NCI-H2196 treated with DMSO at 0.1 percent for 48 hours (cell line): Measurements from ENCODE around the gene ANKRD11.
A peak's percentile ranks its signal among the peaks of the same experiment; 100 is the strongest.
"Not testable (repeated sequence)": the region's sequence is repeated elsewhere in the genome, so short reads cannot be mapped to it uniquely, and the experiment has no call there.

Source experiments
- DNase-seq: peaks from one replicate; lab custom pipeline; 2025; ENCODE audit not compliant: unreplicated experiment; lab: John Stamatoyannopoulos, UW

The ANKRD11 gene

DNA sequence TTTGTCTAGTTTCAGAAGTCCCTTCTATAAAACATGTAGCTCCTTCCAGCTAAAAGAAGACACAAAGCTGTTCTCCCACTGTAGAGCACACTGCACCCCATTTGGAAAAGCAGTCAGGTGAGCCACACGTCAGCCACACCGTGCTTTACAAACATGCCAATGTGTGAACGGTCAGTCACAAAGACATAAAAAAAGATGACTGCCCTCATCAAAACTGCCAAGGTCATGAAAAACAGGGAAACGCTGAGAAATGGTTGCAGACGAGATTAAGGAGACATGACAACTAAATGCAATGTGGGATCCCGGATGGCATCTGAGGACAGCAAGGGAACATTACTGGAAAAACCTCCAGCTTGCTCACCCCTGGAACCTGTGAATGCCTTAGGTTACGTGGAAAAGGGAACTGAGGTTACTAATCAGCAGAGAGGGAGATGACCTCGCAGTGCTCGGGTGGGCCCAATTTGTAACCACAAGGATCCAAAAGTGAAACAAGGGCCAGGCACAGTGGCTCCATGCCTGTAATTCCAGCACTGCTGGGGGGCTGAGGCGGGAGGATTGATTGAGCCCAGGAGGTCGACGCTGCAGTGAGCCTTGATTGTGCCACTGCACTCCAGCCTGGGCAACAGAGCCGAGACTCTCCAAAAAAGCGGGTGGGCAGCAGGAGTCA, 8.1 kb downstream of the ANKRD11 start:
- DNase-seq: no peak

GRCh38 chr16:89481356-89481955, 8.9 kb downstream of the ANKRD11 start:
- no peak for DNase-seq

DNA sequence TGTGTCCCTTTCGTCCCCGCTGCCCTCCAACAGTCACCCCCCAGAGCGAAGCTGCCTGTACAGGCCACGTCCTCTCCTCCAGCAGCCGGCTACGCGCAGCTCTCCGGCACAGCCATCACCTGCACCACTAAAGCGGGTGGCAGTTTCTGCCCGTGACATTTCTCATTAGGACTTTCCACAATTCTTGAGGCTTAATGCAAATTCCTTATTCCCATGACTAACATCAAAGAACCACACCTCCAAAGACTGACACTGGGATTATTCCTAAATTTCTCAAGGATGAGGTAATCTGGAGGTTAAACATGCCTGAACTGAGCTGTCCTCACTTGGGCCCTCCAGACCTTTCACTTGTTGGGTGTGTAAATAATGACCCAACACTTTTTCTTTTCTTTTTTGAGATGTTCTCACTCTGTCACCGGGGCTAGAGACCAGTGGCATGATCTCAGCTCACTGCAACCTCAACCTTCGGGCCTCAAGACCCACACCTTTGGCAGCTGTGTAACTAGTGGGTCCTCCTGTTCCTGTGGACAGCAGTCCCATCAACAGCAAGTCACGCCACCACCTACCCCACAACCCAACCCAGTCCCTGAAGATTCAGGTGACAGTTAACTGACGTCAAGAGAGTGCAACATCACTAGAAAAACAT, 11.7 kb downstream of the ANKRD11 start:
- DNase-seq: no peak

DNA sequence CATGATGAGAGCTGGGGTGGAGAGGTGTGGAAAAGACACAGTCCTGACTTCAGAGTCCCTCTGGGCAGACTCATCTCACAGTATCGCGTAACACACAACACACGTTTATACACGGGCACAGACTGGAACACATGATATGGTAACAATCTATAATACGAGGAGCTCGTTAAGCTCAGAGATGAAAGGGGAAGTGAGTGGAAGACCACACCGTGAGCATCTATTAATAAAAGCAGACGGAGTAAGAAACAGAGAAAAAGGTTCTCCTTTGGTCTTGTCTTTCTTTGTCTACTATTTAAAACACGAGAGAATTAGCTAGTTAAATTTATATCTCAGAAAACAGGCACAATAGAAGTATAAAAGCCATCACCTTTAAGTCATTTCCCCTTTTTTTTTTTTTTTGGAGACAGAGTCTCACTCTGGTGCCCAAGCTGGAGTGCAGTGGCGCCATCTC, 13.5 kb downstream of the ANKRD11 start:
- no peak for DNase-seq

GRCh38 chr16:89476379-89476778, 14.0 kb downstream of the ANKRD11 start:
- DNase-seq: peak; percentile 8

- DNase-seq: no peak
These were observed 15.2 kb downstream of the ANKRD11 start for GRCh38 chr16:89475144-89475543.

GRCh38 chr16:89473791-89474414, 16.5 kb downstream of the ANKRD11 start:
- no peak for DNase-seq

DNA sequence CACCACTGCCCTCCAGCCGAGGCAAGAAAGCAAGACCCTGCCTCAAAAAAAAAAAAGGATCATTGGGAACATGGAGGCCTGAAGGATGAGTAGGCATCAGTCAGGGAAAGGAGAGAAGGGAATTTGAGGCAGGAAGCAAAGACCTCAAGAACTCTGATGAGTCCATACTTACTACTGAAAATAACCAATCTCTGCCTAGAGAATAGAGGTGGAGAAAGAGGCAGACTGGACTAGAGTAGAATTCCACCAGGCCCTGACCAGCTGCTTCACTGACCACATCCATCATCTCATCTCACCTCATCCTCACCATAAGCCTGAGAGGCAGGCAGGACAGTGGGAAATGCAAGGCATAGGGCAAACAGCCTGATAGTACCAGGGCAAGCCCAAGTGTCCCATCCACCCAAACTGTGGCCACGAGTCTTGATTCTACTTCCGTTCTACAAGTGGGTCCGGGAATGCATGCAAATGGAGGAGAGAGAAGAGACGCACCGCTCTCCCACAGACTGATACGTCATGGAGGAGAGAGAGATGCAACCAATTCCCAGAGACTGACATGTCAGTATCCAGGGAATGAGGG, 17.1 kb downstream of the ANKRD11 start:
- no peak for DNase-seq

- no peak for DNase-seq
These were observed 17.7 kb downstream of the ANKRD11 start for GRCh38 chr16:89472711-89473075.

GRCh38 chr16:89467382-89467781, 23.0 kb downstream of the ANKRD11 start:
- no peak for DNase-seq

DNA sequence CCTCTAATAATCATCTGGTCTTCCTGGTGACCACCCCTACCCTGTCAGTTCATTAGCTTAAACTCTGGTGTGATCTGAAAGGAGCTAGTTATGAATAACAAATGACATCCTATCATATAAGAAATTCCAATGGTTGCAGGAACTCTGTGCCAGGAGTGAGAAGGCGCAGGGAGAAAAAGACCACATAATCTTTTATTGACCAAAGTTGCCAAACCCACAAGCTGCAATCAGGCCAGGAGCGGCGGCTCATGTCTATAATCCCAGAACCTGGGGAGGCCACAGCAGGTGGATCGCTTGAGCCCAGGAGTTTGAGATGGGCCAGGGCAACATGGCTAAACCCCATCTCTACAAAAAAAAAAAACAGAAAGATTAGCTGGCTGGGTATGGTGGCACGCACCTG, 23.4 kb downstream of the ANKRD11 start:
- no peak for DNase-seq

DNA sequence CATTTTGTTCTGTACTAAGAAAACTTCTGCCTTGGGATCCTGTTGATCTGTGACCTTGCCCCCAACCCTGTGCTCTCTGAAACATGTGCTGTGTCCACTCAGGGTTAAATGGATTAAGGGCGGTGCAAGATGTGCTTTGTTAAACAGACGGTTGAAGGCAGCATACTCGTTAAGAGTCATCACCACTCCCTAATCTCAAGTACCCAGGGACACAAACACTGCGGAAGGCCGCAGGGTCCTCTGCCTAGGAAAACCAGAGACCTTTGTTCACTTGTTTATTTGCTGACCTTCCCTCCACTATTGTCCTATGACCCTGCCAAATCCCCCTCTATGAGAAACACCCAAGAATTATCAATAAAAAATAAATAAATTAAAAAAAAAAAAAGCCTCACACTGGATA, 27.0 kb downstream of the ANKRD11 start:
- not testable (repeated sequence) for DNase-seq

DNA sequence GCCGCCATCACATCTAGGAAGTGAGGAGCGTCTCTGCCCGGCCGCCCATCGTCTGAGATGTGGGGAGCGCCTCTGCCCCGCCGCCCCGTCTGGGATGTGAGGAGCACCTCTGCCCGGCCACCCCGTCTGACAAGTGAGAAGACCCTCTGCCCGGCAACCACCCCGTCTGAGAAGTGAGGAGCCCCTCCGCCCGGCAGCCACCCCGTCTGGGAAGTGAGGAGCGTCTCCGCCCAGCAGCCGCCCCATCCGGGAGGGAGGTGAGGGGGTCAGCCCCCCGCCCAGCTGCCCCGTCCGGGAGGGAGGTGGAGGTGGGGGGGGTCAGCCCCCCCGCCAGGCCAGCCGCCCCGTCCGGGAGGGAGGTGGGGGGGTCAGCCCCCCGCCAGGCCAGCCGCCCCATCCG, 27.7 kb downstream of the ANKRD11 start:
- DNase-seq: not testable (repeated sequence)

DNA sequence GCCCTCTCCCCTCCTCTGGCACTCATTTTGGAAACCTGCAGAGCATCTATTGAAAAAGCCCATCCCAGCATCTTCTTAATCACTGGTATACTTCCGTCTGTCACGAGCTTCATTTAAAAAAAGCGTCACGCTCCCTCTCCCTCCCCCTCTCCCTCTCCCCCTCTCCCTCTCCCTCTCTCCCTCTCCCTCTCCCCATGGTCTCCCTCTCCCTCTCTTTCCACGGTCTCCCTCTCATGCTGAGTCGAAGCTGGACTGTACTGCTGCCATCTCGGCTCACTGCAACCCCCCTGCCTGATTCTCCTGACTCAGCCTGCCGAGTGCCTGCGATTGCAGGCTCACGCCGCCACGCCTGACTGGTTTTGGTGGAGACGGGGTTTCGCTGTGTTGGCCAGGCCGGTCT, 28.5 kb downstream of the ANKRD11 start:
- not testable (repeated sequence) for DNase-seq

DNA sequence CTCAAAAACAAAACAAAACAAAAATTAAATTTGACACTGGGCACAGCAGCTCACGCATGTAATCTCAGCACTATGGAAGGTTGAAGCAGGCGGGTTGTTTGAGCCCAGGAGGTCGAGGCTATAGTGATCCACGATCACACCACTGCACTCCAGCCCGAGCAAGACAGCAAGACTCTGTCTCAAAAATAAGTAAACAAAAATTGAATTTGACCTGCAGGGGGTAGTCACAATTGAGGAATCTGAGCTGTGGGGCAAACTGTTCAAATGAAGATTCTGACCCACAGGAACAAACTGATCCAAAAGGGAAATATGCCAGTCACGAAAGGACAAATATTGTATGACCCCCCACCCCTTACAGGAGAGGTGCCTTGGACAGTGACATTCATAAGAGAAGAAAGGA, 29.8 kb downstream of the ANKRD11 start:
- DNase-seq: no peak

- no peak for DNase-seq
These were observed 31.4 kb downstream of the ANKRD11 start for GRCh38 chr16:89458967-89459366.

- DNase-seq: no peak
These were observed 31.8 kb downstream of the ANKRD11 start for GRCh38 chr16:89458551-89458950.

DNA sequence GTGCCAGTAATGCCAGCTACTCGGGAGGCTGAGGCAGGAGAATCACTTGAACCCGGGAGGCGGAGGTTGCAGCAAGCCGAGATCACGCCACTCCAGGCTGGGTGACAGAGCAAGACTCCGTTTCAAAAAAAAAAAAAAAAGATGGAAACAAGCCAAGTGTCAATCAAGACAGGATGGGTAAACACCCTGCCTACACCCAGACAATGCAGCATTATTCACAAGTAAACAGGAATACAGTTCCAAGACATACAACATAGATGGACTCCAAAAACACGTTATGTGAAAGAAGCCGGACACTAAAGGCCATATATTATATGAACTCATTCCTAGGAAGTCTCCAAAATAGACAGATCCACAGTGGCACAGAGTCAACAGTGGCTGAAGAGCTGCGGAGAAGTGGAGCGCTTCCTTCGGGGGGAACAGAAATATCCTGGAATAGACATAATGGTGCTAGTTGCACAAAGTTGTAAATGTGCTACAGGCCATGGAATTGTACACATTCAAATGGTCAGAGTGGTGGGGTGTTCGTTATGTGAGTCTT, 33.9 kb downstream of the ANKRD11 start:
- no peak for DNase-seq

DNA sequence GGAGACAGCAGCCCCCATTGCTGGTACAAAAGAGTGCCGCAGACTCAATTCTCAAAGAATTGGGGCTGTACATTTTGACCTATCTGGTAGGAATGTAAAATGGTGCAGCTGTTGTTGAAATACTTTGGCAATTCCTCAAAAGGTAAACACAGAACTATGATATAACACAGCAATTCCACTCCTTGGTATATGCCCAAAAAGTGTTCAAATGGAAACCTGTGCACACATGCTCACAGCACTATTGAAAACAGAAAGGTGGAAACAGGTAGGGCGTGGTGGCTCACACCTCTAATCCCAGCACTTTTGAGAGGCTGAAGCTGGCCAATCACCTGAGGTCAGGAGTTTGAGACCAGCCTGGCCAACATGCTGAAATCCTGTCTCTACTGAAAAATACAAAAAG, 34.7 kb downstream of the ANKRD11 start:
- no peak for DNase-seq

GRCh38 chr16:89455178-89455577, 35.2 kb downstream of the ANKRD11 start:
- no peak for DNase-seq

DNA sequence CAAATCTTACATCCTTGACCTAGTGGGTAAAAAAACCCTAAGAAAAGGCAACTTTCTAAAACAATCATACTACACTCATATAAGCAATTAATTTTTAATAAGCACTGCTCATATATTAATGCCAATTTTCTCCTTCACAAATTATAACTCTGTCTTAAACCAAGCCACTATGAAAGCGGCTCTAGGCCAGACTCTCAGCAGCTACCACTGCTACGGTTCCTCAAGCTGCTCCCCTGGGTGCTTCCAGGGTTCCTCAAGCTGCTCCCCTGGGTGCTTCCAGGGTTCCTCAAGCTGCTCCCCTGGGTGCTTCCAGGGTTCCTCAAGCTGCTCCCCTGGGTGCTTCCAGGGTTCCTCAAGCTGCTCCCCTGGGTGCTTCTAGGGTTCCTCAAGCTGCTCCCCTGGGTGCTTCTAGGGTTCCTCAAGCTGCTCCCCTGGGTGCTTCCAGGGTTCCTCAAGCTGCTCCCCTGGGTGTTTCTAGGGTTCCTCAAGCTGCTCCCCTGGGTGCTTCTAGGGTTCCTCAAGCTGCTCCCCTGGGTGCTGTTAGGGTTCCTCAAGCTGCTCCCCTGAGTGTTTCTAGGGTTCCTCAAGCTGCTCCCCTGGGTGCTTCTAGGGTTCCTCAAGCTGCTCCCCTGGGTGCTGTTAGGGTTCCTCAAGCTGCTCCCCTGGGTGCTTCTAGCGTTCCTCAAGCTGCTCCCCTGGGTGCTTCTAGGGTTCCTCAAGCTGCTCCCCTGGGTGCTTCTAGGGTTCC, 35.8 kb downstream of the ANKRD11 start:
- not testable (repeated sequence) for DNase-seq
